Posterior vena cava (tissue), 2 donors: Measurements from ENCODE around the gene CYP4F22. TPM values are rescaled to one million over a fixed set of nuclear protein-coding genes. Genes with fewer than 3 reads are reported as not detected.
"Not testable (repeated sequence)": the region's sequence is repeated elsewhere in the genome, so short reads cannot be mapped to it uniquely, and the experiment has no call there.

Experiments used
- DNase-seq: peaks from one replicate; pipeline ENCODE4 v3.0.0-alpha.2; 2020; ENCODE audit warnings: low spot score
- intact Hi-C, 2 donors: fragments of 100-400 bp; cut with DNase I; formaldehyde crosslinking; loops; one replicate each; pipeline versions ENCODE4 v1.14.1 to v1.14.2; 2022 to 2023
- total RNA-seq, 2 donors: library from RNA; stranded (reverse); fragmentation: NEBNext Ultra II Directional; extraction: Animal tissue kit (Norgen Biotek cat#: 25700); gene quantifications; one replicate each; pipeline ENCODE4 v1.2.1, GENCODE V29; 2021
- donor health status: DM: yes; HTN: yes; CAD: no.
- donor health status: DM: yes; HTN: yes; CAD: no.

The CYP4F22 gene
- total RNA-seq, 2 donors from 2014 or later, result not detected

DNA sequence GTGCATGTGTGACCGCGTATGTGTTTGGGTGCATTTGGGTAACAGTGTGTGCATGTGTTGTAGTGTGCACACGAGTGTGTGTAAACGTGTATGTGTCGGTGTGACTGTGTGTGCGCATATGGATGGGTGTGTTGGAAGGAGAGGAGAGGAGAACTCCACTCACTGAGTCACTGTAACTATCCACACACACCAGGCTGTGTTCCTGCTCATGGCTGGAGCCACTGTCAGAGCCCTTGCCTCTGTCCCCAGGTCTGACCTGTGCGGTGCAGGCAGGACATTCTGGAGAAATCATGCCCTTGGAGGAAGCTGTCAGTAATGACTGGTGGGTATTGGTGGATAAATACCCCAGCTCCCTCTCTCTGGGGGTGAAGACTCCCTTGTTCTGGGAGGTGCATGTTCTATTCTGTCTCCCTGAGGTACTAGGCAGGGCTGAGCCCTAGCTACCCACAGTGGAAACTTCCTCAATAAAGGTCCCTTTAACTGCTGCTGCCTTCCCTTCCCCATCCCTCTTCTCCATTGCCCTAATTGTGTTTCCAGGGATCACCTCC lies 48.4 kb downstream of the CYP4F22 start:
- DNase-seq, result no peak
- intact Hi-C loops, result loop anchor here (5.0 to 10.0 kb wide), 6 partner anchors 92 to 464 kb away; partner anchors contain the start of gene RASAL3 (in 1 of the 2)

DNA sequence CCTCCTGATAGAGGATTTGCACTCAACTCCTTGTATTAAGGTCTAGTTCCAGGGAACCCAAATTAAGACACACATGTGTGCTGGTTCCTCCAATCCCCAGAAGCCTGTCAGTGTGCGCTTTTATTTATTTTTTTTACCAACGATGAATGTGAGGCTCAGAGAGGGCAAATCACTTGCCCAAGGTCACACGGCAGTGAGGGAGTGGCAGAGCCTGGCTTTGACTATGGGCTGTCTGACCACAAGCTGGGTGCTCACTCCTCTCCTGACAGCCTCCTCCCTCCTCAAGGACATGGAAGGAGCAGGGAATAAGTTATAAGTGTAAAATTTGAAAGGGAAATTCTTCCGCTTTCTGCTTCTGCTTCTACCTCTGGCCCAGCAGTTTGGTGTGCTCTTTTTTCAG lies 48.9 kb downstream of the CYP4F22 start:
- intact Hi-C loops, result loop anchor here (5.0 to 10.0 kb wide), 6 partner anchors 92 to 465 kb away; partner anchors contain the start of gene RASAL3 (in 1 of the 2)
- DNase-seq, result no peak

DNA sequence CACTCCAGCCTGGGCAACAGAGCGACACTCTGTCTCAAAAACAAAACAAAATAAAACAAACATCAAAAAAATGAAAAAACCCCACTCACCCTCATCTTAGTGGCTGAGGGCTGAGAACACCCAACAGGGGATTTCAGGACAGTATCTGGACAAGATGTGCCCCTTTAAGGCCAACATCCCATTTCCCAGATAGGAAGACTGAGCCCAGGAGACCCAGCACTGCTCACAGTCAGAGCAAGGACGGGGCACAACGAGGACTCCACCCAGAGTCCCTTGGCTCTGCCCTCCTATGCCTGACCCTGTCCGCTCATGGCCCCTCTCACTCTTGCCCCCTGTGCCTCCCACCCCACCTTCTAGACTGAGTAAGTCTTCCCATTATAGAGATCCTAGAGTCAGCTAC lies 53.8 kb downstream of the CYP4F22 start:
- intact Hi-C loops, result no loop called here
- no peak for DNase-seq

DNA sequence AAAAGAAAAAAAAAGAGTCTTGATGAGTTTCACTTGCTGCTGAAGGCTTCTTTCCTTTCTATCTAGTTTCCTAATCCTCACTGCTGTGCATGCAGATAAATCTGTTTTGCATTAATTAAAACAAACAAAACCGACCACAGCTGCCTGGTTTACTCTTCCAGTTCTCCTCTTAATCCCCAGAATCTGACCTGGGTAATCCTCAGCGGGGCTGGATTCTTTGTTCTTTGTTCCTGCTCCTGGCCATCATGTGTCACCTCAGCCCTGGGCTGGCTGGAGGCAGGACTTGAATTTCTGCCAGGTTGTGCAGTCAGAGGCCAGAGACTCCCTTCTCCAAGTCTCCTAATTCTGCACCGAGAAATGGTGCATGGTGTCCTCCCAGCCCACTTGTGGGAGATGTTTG lies 54.5 kb downstream of the CYP4F22 start:
- intact Hi-C loops, result no loop called here
- DNase-seq, result no peak

DNA sequence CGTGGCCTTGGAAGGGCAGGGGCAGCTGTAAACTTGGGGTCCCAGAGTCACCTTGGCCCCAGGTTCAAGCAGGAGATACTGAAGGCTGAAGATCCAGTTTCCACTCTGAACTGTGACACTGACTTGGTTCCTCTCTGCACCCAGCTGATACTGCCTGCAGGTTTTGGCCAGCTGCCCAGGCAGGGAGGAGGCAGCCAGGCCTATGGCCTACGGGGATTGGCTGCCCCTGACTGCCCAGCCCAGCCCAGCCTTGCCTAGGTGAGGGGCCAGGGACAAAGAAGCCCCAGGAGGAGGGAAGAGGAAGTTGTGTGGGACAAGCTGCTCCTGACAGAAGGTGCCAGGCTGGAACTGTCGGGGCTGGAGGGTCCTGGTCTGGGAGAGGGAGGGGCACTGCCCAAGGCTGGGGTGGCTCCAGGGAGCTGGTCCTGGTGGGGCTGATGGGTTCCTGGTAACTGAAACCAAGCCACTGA lies 55.0 kb downstream of the CYP4F22 start:
- peak; percentile 74 for DNase-seq
- intact Hi-C loops, result no loop called here

DNA sequence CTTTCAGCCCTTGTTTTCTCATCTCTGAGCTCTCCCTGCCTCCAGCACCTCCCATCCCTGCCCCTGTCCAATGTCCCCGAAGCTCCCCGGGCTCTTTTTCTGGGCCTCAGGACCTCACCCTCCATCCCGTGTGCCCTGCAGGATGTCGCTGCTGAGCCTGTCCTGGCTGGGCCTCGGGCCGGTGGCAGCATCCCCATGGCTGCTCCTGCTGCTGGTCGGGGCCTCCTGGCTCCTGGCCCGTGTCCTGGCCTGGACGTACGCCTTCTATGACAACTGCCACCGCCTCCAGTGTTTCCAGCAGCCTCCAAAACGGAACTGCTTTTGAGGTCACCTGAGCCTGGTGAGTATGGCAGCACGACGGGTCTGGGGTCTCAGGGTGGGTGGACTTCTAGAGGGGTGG lies 55.6 kb downstream of the CYP4F22 start:
- DNase-seq, result peak; percentile 58
- intact Hi-C loops, result no loop called here

DNA sequence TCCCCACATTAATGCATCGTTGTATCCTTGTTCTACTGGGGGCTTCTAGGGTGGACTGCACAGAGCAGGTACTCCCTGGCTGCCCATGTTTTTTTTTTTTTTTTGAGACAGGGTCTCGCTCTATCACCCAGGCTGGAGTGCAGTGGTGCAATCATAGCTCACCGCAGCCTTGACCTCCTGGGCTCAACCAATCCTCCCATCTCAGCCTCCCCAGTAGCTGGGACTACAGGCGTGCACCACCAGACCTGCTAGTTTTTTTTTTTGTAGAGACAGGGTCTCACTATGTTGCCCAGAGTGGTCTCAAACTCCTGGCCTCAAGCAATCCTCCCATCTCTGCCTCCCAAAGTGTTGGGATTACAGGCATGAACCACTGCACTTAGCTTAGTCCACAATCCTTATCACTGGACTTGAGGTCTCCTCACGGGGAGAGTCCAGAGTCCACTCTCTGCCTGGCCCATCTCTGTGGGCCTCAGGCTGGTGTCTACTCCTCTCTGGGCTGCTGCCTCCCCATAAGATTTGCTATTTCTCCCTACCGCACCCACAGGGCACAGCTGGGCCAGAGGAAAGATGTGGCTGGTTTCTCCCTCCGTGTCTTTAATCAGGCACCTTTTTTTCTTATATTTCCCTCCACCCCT lies 56.3 kb downstream of the CYP4F22 start:
- intact Hi-C loops, result no loop called here
- no peak for DNase-seq

DNA sequence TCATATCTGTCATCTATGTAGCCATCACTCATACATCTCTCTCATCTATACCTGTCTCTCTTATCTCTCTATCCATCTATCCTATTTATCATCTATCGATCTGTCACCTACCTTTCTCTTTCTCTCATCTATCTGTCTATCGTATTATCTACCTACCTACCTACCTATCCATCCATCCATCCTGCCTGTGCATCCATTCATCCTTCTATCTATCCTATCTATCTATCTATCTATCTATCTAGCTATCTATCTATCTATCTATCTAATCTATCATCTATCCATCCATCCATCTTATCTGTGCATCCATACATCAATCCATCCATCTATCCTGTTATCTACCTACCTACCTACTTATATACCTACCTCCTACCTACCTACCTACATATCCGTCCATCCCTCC lies 62.1 kb downstream of the CYP4F22 start:
- intact Hi-C loops, result no loop called here

GRCh38 chr19:15575406-15575805 lies 67.1 kb downstream of the CYP4F22 start:
- DNase-seq, result no peak

More for the DNA sequence above, 62.1 kb downstream of the CYP4F22 start:
- no peak for DNase-seq

GRCh38 chr19:15576526-15577156 lies 68.3 kb downstream of the CYP4F22 start:
- DNase-seq, result no peak
- intact Hi-C loops, result no loop called here

More at GRCh38 chr19:15575406-15575805, 67.1 kb downstream of the CYP4F22 start:
- intact Hi-C loops, result no loop called here

DNA sequence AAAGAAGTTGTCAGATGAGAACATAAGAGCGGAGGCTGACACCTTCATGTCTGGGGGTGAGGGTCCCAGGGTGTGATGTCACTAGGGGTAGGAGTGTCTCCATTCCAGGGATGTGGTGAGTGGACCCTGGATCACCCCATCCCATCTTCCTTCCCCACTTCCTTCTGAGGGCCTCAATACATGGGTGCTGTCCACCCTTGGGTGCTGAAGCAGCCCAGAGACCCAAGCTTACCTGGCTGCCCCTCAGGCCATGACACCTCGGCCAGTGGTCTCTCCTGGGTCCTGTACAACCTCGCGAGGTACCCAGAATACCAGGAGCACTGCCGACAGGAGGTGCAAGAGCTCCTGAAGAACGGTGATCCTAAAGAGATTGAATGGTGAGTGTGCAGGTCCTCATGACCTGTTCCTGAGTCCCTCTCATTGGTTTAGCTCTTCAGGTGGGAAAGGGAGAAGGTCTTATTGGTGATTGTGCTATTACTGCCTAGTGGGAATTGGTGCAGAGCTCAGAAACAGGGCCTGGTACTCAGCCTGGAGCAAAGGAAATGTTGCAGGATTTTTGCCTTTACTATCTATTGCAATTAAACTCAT lies 69.0 kb downstream of the CYP4F22 start:
- intact Hi-C loops, result no loop called here
- DNase-seq, result no peak

DNA sequence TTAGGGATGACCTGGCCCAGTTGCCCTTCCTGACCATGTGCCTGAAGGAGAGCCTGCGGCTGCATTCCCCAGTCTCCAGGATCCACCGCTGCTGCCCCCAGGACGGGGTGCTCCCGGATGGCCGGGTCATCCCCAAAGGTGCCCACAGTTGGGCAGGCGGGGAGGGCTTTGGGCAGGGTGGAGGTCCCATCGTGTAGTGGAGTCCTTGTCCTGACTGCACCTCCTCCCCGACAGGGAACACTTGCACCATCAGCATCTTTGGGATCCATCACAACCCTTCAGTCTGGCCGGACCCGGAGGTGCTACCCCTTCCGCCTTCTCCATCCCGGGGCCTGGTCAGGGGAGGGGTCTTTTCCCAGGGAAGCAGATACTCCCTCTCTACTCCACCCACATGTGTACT lies 75.0 kb downstream of the CYP4F22 start:
- intact Hi-C loops, result no loop called here
- DNase-seq, result no peak

- DNase-seq, result no peak
- intact Hi-C loops, result loop anchor here in 1 of 2 donors (2.0 kb wide), 1 partner anchor 21 kb away; no protein-coding TSS in a partner anchor
These were observed 75.8 kb downstream of the CYP4F22 start for GRCh38 chr19:15584095-15584494.

DNA sequence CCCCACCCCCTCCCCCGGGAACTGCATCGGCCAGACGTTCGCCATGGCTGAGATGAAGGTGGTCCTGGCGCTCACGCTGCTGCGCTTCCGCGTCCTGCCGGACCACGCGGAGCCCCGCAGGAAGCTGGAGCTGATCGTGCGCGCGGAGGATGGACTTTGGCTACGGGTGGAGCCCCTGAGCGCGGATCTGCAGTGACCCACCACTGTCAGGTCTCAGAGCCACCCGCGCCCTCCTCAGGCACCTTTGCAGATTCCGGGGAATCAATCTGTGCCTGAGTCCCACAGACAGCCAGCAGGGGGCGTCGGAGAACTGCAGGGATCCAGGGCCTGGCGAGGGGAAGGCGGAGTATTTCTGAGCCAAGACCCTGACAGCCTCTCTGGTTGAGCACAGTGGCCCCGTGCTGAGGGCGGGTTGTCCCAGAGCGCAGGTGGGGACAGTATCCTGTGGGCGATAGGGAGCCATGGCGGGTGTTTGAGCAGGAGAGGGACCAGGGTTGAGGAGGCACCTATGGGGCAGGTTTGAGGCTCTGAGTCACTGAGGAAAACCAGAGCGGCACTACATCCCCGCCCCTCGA lies 76.3 kb downstream of the CYP4F22 start:
- intact Hi-C loops, result loop anchor here in 1 of 2 donors (2.0 kb wide), 1 partner anchor 20 kb away; no protein-coding TSS in a partner anchor
- peak; percentile 94 for DNase-seq

DNA sequence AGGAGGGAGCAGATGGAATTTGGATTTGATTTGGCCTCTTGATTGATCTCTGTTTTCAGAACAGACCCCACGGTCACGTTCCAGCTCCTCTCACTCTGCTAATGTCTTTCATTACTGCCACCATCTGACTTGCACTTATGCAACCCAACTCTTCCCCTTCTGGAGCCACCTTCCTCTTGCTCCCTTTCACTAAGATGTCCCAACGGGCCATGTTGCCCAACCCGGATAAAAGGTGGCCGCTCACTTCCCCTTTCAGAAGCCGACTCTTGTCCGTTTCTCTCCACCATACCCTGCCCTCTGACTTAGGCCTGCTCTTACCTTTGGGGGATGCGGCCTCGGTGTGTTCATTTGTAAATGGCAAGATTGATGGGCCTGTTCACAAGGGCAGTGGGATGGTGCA lies 79.3 kb downstream of the CYP4F22 start:
- peak; percentile 91 for DNase-seq
- intact Hi-C loops, result no loop called here

DNA sequence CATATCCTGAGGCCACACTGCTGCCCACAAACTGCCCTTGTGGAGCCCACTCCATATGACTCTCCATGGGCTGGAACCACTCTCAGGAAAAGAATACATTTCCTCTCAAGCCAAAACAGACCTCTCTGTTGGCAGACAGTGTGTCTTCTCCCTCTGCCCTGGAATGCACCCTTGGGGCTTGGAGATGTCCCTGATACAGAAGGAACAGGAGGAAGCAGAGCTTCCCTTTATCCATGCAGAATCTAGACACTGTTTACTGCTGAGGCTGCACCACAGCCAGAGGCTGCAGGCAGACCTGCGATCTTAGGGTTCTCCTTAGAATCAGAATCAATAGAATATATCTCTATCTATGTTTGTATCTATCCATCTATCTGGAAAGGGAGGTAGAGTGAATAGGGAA lies 79.9 kb downstream of the CYP4F22 start:
- no peak for DNase-seq
- intact Hi-C loops, result no loop called here

DNA sequence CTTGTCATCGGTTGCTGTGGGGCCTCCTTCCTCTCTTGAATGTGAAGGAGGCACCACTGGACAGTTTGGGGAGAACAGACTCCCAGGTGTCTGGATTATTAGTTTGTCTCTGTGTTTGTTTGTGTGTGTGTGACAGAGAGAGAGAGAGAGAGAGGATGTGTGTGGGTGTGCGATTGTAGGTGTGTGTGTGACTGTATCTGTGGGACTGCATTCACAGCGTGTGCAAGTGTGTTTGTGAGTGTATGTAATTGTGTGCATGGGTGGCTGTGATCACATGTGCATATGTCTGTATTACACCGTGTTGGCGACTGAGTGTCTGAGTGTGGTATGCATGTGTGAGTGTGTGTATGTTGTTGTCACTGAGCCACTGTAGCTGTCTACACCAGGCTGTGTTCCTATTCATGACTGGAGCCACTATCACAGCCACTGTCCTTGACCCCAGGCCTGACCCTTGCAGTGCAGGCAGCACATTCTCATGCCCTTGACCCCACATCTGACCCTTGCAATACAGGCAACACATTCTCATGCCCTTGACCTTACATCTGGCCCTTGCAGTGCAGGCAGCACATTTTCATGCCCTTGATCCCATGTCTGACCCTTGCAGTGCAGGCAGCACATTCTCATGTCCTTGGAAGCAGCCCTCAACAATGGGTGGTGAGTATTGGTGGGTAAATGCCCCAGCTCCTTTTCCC lies 81.6 kb downstream of the CYP4F22 start:
- DNase-seq, result no peak
- intact Hi-C loops, result no loop called here

DNA sequence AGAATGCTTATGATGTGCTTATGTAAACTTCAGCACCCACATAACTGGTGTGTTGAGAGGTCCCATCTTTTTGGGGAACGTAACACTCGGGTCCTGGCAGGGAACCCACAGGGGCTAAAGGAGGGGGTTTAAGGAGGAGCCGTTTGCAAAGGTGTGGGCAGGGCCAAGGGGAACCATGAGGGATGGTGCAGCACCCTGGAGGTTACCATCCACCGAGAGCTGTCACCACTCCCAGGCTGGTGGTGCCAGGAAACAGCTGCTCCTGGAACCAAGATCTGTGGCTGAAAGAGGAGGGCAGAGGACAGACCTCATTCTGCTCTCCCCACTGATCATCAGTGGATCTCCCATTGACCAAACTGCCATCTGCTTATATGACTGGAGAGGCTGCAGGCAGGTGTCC lies 83.5 kb downstream of the CYP4F22 start:
- intact Hi-C loops, result no loop called here
- no peak for DNase-seq

DNA sequence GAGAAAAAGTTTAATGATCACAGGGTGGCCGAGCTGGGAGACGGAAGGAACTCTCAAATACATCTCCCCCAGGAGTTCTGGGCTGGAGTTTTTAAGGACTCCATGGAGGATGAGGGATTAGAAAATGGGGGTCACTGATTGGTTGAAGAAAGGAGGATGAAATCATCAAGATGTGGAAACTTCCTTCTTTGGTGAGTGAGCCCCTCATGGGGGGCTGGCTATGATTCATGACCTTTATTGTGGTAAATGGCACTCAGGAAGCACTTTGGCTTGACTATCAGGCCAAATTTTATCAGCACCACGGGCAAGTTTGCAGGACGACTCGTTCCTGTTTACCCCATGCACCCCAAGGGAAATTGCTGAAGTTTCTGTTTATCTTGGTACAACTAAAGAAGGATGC lies 84.2 kb downstream of the CYP4F22 start:
- intact Hi-C loops, result not testable (repeated sequence)

More for the DNA sequence above, 84.2 kb downstream of the CYP4F22 start:
- not testable (repeated sequence) for DNase-seq
